G401.6 (cell line): ENCODE data around the gene PRRC2B.

Experiments
- FAIRE-seq: peaks from 2 replicates; lab custom pipeline; 2012; peaks lifted over from hg19 to GRCh38; lab: Jason Lieb, UNC

PRRC2B gene

DNA sequence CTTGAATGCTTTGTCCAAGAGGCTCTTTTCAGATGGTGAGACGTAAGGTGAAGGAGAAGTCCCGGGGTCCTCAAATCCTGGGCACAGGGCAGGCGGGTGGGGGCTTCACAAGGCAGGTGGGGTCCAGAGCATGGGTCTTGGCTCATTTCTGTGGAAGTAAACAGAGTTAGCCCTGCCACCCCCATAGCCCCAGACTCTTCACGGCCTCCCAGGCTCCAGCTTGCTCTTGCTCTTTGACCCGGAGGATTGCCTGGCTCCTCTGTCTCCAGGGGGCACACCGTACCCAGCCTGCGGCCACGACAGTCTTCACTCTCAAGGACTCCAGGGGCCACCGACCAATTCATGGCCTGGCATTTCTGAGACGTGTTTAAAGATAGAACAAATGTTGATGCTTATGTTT is 80.0 kb downstream of the PRRC2B start:
- no peak for FAIRE-seq

DNA sequence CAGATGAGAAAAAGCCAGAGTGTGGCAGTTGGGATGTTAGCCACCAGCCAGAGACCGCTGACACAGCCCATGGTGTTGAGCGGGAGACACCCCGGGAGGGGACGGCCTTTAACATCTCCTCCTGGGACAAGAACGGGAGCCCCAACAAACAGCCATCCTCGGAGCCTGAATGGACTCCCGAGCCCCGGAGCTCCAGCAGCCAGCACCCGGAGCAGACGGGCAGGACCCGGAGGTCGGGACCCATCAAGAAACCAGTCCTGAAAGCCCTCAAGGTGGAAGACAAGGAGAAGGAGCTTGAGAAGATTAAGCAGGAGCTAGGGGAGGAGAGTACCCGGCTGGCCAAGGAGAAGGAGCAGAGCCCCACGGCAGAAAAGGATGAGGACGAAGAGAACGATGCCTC is 80.8 kb downstream of the PRRC2B start:
- FAIRE-seq, result no peak

DNA sequence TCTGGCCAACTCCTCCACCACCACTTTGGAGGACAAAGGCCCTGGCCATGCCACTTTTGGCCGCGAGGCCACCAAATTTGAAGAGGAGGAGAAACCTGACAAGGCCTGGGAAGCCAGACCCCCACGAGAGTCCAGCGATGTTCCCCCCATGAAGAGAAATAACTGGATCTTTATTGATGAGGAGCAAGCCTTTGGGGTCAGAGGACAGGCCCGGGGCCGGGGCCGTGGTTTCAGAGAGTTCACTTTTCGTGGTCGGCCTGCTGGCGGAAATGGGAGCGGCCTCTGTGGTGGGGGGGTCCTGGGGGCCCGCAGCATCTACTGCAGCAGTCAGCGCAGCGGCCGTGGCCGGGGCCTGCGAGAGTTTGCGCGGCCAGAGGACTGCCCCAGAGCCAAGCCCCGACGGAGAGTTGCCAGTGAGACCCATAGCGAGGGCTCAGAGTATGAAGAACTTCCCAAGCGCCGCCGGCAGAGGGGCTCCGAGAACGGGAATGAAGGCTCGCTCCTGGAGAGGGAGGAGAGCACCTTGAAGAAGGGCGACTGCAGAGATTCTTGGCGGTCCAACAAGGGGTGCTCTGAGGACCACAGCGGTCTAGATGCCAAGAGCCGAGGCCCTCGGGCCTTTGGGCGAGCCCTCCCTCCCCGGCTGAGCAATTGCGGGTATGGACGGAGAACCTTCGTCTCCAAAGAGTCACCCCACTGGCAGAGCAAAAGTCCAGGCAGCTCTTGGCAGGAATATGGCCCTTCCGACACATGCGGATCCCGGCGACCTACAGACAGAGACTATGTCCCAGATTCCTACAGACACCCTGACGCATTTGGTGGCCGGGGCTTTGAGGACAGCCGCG is 81.4 kb downstream of the PRRC2B start:
- FAIRE-seq, result no peak

DNA sequence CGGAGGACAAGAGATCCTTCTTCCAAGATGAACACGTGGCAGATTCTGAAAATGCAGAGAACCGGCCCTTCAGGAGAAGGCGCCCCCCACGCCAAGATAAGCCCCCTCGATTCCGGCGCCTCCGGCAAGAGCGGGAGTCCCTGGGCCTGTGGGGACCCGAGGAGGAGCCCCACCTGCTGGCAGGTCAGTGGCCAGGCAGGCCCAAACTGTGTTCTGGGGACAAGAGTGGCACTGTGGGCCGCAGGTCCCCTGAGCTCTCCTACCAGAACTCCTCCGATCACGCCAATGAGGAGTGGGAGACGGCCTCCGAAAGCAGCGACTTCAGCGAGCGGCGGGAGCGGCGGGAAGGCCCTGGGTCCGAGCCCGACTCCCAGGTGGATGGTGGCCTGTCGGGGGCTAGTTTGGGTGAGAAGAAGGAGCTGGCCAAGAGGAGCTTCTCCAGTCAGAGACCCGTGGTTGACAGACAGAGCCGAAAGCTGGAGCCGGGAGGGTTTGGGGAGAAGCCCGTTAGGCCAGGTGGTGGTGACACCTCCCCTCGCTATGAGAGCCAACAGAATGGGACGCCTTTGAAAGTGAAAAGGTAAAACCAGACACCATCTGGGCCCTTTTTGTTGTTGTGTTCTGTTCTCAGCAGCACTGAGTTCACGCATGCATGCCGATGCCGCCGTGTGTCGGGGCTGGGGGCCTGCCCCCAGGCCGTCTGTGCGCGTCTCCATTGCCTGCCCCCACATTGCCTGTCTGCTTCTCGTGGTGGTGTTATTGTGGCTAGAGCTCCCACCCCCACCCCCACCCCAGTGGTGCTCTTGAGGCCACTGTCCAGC is 82.3 kb downstream of the PRRC2B start:
- FAIRE-seq, result no peak

DNA sequence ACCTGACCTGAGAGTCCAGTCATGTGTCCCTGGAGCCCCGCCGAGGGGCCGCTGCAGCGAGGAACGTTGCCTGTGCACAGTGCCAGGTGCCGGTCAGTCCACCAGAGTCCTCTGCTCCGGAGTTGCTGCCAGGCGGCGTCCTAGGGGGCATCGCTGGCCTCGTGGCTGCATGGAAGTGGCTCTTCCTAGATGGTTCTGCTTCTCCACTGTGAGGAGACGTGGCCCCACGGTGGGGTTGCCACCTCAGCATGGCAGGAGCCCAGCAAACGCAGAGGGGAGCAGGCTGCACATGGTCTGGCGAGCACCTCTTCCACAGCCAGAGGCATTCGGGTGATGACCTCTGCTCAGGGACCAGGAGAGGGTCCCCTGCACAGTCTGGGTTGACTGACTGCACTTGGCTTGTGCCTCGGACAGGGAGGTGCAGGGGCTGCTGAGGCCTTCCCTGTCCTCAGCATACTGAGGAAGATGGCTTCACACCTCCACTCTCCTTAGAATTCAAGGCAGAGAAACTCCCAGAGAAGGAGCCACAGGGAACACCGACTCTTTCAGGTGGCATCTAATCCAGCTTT is 83.0 kb downstream of the PRRC2B start:
- no peak for FAIRE-seq

DNA sequence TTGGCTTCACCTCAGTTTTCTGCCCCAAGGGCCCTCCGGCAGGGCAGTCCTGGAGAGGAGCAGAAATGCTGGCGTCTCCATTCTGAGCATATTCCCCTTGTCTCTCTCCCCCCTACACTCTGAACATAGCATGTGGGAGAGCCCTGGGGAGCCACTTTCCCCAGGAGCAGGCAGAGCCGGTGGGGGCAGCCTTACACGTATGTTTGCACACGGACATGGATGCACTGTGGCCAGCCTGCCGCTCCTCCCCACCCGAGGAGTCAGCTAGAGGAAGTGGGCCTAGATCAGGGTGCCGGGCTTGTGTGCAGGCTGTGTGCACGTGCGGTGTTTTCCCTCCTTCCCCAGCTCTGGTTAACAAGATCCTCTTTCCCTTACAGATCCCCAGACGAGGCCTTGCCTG is 83.5 kb downstream of the PRRC2B start:
- FAIRE-seq, result no peak

DNA sequence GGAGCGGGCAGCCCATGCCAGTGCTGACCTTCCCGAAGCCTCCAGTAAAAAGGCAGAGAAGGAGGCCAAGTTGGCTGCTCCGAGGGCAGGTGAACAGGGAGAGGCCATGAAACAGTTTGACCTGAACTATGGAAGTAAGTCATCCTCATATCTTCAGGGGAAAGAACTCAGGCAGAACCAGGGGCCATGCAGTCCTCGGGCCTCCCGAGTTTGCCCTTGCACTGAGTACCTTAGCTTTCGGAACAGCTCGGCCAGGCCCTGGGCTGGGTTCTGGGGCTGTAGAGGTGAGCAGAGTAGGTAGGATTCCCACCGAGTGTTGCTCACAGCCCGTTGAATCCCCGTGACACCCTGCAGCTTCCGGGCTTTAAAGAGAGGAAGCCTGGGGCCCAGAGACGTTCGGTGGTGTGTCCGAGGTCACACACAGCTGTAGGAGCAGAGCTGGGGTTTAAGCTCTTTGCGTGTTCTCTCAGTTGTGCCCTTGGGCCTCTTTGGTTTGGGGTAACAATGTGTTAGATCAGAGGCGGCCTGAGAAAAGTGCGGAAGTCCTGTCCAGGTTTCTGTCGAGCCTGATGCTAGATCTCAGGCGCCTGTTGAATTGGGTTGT is 84.0 kb downstream of the PRRC2B start:
- no peak for FAIRE-seq

DNA sequence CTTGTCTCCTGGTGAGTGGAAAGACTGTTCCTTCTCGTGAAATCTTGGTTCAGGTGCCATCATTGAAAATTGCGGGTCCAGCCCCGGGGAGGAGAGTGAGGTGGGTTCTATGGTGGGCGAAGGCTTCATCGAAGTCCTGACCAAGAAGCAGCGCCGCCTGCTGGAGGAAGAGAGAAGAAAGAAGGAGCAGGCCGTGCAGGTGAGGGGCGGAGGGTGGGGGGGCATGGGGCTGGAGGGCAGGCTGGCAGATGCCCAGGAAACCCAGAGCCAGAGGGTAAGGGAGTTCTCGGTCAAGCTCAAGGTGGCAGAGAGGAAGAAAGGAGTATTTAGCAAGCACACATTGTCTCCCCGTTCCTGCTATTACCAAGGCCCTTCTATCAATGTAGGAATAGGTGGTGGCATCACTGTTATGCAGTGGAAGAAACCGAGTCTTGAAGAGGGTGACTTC is 84.6 kb downstream of the PRRC2B start:
- no peak for FAIRE-seq

GRCh38 chr9:131478911-131479310 is 85.0 kb downstream of the PRRC2B start:
- no peak for FAIRE-seq

GRCh38 chr9:131480258-131480657 is 86.4 kb downstream of the PRRC2B start:
- no peak for FAIRE-seq

GRCh38 chr9:131481441-131482342 is 87.8 kb downstream of the PRRC2B start:
- FAIRE-seq, result no peak

DNA sequence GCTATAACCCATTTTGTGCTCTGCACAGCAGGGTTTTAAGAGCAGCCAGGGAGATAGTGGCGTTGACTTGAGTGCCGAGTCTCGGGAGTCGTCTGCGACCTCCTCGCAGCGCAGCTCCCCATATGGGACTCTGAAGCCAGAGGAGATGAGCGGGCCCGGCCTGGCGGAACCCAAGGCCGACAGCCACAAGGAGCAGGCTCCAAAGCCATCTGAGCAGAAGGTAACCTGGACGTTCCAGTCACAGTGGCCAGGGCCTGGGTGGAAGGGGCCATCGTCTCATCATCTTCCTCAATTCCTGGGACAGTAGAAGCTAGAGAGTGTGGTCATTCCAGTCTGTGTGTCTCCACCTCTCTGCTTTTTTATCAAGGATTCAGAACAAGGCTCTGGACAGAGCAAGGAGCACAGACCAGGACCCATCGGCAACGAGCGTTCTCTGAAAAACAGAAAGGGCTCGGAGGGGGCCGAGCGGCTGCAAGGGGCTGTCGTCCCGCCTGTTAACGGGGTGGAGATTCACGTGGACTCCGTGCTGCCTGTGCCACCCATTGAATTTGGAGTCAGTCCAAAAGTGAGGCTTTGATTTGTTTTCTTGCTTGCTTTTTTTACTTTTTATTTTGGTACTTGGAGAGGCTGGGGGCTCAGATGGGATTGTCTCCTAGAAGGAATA is 88.6 kb downstream of the PRRC2B start:
- no peak for FAIRE-seq

DNA sequence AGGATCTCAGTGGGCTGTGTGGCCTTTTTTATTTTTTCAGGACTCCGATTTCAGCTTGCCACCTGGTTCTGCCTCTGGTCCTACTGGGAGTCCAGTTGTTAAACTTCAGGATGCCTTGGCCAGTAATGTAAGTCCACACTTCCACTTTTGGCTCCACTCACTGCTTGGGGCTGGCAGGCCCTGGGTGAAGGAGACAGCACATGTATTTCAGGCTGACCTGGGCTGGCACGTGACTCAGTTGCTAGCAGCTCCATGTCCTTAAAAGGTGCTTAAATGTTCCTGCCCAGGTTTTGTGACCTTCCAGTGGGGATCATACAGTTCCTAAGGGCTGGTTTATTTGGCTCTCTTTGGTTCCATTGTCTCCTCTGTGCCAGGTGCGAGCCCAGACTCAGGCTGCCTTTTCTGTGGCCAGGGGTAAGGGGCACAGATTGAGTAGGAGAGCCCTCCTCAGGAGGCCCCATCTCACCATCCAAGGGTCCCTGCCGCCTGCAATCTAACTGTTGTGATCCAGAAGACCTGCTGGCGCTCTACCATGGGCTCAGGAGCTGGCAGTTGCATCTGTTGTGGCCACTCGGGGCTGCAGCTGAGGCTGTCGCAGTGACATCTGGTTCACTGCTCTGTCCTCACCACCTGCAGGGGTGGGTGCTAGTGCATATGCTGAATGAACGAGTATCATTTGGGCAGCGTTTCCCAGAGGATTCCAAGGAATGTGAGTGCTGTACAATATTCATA is 89.6 kb downstream of the PRRC2B start:
- FAIRE-seq, result no peak

DNA sequence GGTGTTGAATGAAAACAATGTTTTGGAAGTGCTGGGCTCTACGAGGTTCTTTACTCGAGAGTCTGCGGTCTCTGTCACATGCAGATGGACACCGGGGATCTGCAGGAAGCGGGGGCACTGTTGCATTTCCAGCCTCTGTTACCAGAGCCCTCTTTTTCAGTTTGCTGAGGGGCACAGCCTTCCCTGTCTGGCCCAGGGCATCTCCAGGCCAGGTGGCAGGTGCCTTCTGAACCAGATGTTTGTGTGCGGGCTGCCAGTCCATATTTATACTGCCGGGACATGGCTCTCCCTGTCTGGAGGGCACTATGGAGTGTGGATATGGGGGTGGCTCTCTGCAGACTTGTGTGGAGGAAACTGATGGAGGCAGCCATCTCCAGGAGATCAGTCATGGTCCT is 90.2 kb downstream of the PRRC2B start:
- no peak for FAIRE-seq

- FAIRE-seq, result no peak
Measured at GRCh38 chr9:131484560-131485185, 90.8 kb downstream of the PRRC2B start.

DNA sequence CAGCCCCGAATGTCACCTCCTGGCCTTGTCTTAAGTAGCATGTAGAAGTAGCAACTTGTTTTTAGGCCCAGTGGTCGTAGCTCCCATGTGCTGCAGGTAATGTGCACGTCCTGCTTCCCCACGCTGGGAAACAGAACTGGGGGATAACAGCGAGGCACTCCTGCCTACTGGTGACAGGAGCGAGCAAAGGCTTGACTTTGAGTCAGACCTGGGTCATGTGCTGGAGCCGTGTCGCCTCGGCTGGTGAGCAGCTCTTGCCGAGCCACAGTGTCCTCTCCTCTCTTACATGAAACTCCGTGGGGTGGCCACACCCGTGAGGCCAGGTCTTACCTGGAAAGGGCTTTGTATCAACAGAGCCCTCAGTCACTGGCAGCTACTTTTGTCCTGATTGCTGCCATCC is 91.3 kb downstream of the PRRC2B start:
- no peak for FAIRE-seq

DNA sequence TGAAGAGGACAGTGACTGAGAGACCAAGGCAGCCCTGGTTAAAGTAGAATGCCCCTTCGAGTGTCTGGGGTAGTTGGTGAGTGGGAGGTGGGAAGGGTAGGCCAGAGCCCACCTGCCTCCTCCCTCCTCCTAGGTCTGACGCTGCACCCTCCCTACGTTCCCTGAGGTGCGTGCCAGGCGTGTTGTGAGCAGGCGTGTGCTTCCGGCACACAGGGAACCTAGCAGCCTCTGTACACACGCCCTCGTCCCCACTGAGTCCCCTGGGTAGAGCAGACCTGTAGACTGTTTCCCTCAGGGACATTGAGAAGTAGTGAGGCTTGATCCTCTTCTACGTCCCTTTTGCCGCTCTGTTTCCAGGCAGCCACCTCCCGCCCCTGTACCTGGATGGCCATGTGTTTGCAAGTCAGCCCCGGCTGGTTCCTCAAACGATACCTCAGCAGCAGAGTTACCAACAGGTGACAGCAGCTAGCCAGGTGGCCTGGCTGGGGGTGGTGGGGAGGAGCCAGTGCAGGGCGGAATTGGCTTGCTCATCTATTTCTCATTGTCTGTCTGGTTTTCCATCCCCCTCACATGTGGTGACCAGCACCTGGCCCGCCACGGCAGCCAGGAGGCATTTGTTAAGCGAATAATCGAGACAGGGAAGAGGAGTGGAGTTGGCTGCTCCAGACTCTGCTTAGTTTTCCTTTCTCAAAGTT is 92.0 kb downstream of the PRRC2B start:
- FAIRE-seq, result no peak

- no peak for FAIRE-seq
Measured at GRCh38 chr9:131487001-131487400, 93.1 kb downstream of the PRRC2B start.

GRCh38 chr9:131487621-131488031 is 93.7 kb downstream of the PRRC2B start:
- FAIRE-seq, result no peak
